Measurements from ENCODE around the gene CHRNE.

DNA sequence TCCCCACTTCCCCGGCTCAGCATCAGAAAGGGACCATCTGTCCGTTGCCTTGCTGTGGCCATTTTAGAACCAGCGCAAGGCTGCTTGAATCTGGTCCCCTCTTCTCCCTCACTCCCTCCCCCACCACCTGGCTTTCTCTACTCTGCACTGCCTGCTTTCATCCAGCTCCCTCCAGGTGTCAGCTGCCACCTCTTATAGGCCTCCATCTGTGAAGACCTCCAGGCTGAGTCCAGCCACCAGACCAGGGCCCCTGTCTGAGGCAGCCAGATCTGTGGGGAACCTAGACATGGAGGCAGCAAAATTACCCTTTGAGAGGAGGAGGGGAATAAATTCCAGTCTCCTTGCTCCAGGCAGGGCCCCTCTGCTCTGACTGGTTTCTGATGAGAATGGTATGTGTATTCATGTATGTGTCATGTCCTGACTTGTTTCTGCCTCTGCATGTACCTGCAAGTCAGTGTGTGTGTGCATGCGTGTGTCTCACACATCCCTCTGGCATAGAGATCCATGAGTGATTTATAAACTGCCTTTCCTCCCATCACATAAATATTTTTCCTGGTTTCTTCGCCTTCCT lies 48.7 kb downstream of the CHRNE start:
- TF ChIP-seq, protein P1, sequence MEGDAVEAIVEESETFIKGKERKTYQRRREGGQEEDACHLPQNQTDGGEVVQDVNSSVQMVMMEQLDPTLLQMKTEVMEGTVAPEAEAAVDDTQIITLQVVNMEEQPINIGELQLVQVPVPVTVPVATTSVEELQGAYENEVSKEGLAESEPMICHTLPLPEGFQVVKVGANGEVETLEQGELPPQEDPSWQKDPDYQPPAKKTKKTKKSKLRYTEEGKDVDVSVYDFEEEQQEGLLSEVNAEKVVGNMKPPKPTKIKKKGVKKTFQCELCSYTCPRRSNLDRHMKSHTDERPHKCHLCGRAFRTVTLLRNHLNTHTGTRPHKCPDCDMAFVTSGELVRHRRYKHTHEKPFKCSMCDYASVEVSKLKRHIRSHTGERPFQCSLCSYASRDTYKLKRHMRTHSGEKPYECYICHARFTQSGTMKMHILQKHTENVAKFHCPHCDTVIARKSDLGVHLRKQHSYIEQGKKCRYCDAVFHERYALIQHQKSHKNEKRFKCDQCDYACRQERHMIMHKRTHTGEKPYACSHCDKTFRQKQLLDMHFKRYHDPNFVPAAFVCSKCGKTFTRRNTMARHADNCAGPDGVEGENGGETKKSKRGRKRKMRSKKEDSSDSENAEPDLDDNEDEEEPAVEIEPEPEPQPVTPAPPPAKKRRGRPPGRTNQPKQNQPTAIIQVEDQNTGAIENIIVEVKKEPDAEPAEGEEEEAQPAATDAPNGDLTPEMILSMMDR (IDR thresholded peaks at IDR 0.05; ENCODE audit: low read length), result no peak
- TF ChIP-seq EZH2 (IDR thresholded peaks at IDR 0.05; ENCODE audit: borderline replicate concordance, low read length), result no peak
